LNCaP clone FGC (cell line): ENCODE results near the gene CPXM2.

Experiments used
- DNase-seq: peaks from one replicate; pipeline ENCODE4 v3.0.0-alpha.2; 2011; ENCODE audit warnings: low read depth
- H3K4me3 ChIP-seq: 2 replicates; pipeline ENCODE4 v1.5.1; 2011; ENCODE audit warnings: mild to moderate bottlenecking, low read depth, low read length, control low read depth
- TF ChIP-seq, protein P1 (sequence below): IDR thresholded peaks from 2 replicates; pipeline ENCODE4 v1.5.1; 2012; ENCODE audit warnings: mild to moderate bottlenecking; ENCODE audit not compliant: control insufficient read depth, insufficient read depth; ENCODE audit errors: extremely low read depth

The CPXM2 gene

DNA sequence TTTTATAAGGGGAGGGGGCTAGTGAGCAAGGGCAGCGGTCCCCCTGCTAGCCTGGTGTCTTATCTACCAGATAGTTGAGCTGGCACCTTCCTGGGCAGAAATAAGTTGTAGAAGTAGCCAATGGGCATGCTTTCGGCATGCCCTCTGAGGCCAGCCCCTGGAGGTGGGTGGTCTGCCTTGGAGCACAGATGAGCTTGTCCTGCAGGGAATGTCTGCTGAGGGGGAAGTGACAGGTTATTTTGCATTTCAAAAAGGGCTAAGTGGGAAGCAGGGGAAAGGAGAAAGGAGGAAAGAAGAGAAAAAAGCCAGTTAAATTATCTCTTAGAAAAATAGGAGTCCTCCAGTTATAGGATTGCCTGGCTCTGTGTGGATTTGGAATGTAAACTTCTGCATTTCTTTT lies 136.5 kb downstream of the CPXM2 start:
- no peak for DNase-seq
- TF ChIP-seq, protein P1, sequence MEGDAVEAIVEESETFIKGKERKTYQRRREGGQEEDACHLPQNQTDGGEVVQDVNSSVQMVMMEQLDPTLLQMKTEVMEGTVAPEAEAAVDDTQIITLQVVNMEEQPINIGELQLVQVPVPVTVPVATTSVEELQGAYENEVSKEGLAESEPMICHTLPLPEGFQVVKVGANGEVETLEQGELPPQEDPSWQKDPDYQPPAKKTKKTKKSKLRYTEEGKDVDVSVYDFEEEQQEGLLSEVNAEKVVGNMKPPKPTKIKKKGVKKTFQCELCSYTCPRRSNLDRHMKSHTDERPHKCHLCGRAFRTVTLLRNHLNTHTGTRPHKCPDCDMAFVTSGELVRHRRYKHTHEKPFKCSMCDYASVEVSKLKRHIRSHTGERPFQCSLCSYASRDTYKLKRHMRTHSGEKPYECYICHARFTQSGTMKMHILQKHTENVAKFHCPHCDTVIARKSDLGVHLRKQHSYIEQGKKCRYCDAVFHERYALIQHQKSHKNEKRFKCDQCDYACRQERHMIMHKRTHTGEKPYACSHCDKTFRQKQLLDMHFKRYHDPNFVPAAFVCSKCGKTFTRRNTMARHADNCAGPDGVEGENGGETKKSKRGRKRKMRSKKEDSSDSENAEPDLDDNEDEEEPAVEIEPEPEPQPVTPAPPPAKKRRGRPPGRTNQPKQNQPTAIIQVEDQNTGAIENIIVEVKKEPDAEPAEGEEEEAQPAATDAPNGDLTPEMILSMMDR, result no peak
- no peak overlapping the region for H3K4me3 ChIP-seq

DNA sequence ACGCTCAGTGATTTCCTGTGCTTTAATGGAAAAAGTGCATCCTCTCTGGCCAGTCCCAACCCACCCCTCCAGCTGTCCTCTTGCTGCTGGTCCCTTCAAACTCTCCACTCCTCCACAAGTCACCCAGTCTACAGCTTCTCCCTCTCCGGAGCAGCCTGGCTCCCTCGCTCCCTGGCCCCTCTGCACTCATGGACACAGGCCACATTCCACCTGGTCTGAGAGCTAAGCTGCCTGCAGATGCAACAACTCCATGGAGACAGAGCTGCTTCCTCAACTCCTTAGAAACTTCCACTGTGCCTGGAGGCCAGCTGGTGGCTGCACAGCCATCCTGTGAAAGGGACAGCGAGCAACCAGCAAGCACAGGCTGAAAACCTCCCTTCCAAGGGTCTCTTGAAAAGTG lies 137.5 kb downstream of the CPXM2 start:
- no peak for DNase-seq
- TF ChIP-seq, protein P1, result no peak
- no peak overlapping the region for H3K4me3 ChIP-seq

DNA sequence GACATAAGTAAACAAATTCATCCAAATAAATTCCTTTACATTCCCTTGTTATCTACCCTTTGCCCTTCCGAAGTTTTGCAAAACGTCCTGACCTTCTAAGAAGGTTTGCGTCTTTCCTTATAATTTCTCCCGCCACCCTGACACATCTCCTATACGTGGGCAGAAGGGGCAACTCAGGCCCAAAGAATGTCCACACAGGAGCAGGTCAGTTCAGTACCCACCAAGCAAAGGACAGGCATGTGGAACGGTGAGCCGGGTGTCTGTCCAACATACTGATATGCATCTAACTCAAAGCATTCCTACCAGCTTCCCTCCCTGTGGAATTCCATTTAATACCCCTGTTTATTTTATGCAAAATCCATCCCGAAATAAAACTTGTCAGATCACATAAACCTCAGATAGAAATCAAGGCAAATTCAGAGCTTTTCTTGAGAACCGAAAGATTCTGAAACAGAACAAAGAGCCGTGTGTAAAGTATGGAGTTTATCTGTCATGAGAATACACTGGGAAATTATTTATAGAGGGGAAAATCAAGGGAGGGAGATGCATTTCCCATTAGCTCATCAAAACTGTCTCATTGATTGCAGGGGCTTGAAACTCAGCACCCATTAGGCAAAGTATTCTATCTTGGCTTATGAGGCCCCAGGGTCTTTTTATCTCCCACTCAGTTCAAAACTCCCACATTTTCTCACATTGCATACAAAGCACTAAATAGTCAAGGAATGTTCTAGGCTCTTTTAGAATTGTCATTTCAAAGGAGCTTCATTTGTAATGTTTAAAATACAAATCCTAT lies 140.1 kb downstream of the CPXM2 start:
- TF ChIP-seq, protein P1, result no peak
- H3K4me3 ChIP-seq, result no peak overlapping the region
- DNase-seq, result no peak

DNA sequence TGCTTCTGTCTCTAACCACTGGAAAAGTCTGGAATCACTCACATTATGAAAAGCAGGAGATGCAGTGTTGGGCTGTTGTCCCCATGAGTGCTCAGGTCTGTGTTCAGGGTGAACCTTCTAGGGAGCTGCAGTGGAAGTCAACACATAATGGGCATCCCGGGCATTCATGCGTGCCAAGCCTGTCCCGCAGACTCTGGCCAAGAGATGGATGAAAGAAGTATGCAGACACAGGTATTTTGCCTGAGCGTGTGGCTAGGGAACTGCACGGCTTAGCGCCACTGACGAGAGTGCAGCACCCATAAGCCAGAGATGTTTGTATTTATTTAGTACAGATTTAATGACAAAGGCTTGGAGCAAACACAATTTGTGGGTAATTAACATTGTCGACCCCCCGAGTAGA lies 140.7 kb downstream of the CPXM2 start:
- no peak for DNase-seq
- TF ChIP-seq, protein P1, result no peak
- no peak overlapping the region for H3K4me3 ChIP-seq

DNA sequence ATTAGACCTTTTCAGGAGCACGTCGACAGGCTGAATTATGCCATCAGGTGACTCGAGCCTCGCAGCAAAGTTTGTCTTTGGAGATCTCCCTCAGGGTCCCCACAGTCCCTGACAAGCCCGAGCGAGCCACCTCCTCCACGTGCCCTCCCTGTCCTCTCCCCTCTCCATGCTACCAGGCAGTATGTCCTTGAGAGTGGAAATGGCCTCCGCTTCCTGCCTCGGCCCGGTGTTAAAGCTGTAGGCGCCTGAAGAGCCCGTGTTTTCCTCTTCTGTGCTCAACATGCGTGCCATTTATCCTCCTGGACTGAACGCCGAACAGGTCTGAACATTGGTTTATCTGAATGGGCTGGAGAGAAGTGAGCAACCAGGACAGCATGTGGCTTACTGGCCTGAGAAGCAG lies 142.9 kb downstream of the CPXM2 start:
- no peak for DNase-seq

DNA sequence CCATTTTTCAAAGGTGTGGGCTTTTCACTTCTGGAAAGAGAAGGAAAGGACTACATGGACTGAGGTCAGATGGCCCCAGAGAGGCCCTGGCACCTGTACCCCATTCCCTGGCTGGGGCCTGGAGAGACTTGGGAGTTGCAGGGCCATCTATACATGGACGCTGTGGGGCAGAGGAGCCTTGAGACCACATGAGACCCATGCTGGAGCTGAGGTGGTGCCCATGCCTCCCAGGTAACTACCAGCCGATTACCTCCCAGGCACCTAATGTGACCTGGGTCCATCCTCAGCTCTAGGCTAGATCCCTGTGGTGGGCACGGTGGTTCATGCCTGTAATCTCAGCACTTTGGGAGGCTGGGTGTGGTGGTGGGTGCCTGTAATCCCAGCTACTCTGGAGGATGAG lies 144.2 kb downstream of the CPXM2 start:
- H3K4me3 ChIP-seq, result no peak overlapping the region
- TF ChIP-seq, protein P1, result no peak
- DNase-seq, result no peak

More for the DNA sequence above, 142.9 kb downstream of the CPXM2 start:
- no peak overlapping the region for H3K4me3 ChIP-seq
- TF ChIP-seq, protein P1, result no peak

DNA sequence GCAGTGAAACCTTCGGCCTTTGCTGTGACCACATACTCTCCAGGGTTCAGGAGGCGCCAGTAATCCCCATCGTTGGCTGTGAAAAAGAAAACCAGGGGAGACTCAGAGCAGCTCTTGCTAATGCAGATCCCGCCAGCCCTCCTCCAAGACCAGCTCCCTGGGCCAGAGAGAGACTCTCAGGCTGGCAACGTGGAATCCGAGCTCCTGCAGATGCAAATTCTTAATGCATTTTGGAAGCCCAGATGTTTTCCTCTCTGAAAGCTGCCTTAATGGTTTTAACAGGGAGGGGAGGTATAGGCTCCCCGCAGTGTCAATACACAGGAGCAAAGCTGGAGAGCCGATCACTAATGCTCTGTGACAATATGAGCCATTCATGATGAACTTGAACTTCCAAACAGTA lies 144.7 kb downstream of the CPXM2 start:
- TF ChIP-seq, protein P1, result no peak

More for the DNA sequence above, 144.7 kb downstream of the CPXM2 start:
- no peak for DNase-seq
- H3K4me3 ChIP-seq, result no peak overlapping the region
